NCI-H2171 (cell line): Measurements from ENCODE around the gene USP37.
A peak's percentile ranks its signal among the peaks of the same experiment; 100 is the strongest.
"Not testable (repeated sequence)": the region's sequence is repeated elsewhere in the genome, so short reads cannot be mapped to it uniquely, and the experiment has no call there.

Experiments
- DNase-seq: peaks from one replicate; lab custom pipeline; 2025; lab: John Stamatoyannopoulos, UW

The USP37 gene

GRCh38 chr2:218568190-218569037 lies at the start of gene USP37, which contains the start of gene CNOT9:
Gene USP37 (minus strand): TSS chr2:218568351. CDS start chr2:218558653, 9,698 bp downstream.
Gene CNOT9 (plus strand): TSS chr2:218568839. CDS start chr2:218568955, 116 bp downstream.
- peak; percentile 98 for DNase-seq

GRCh38 chr2:218615868-218616315 lies 47.7 kb upstream of the USP37 start:
- no peak for DNase-seq

DNA sequence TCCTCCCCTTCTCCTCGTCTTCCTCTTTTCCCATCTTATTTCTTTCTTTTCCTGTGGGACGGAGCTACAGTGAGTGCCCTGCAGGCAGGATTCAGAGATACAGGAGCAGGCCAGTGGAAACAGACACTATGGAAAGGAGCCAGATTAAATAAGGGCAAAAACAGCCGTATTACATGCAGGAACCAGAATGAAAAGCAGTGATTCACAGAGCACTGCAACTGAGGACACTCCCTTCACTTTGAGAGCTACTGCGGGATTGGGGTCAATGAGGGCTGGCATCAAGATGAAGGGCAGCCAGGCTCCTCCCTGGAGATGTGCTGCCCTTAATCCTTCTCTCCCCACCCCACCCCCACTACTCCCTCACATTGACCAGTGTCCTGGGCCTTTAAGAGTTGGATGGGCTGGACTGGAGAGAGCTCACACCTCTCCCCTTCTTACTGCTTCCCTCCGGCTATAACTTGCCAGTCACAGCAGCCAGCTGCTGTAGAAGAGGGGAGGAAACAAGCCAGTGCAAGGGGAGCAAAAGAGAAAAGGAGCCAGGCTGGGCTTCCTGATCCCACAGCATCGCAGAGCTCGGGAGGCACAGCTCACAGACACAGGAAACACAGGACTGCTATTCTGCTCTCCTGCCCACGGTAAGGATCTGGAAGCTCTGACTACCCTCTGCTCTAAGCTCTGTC lies 39.4 kb upstream of the USP37 start, which contains the start of gene PLCD4:
PLCD4 (plus strand) TSS at position 464 of the 680 bp plus-strand sequence. CDS start 7,841 bp downstream, outside the sequence.
- DNase-seq: no peak

GRCh38 chr2:218605432-218605831 lies 37.3 kb upstream of the USP37 start:
- peak; percentile 95 for DNase-seq

- DNase-seq: no peak
Observed at GRCh38 chr2:218585541-218585940, 17.4 kb upstream of the USP37 start.

DNA sequence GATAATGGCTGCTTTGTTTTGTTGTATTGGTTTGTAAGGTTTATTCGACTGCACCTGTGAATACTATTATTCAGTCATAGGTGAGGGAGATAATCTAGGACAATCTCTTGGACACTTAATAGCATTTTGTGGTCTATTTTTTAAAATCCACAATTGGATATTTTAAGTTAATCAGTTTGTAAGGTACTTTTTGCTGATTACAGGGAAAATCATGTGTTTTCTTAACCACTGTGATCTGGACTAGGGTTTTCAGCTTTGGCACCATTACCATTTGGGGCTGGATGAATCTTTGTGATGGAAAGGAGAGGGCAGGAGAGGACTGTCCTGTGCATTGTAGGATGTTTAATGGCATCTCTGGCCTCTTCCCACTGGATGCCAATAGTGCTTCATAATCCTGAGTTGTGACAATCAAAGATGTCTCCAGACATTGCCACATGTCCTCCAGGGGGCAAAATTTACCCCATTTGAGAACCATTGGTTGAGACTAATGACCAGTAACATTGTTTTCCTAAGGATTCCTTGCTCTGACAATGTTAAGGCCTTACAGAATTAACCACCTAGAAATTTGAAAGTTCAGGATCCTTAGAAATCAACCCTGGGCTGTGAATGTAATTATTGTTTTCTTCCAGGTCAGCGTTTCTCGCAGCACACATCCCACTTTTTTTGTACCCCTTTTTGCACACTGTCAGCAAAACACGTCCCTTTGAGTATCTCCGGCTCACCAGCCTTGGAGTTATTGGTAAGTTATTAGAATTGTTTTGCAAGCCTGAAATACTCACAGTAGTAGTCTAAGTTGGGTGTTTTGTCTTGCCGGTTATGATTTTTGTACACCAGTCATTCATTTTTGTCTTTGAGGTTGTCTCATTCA lies 16.1 kb upstream of the USP37 start:
- no peak for DNase-seq

DNA sequence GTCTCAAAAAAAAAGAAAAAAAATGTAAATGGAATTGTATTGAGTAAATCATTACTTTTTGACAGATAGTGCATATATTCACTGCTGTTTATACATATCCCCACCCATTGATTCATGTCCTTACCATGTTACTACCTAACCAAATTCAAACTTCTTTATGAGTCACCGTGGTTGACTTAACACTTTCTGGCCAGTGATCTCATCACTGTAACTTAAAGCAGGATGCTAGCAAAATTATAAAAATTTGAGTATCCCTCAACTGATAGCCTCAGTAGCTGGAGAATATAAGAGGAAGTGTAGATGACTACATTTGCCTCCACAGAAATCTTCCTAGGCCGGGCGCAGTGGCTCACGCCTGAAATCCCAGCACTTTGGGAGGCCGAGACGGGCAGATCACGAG lies 13.9 kb upstream of the USP37 start:
- DNase-seq: no peak

DNA sequence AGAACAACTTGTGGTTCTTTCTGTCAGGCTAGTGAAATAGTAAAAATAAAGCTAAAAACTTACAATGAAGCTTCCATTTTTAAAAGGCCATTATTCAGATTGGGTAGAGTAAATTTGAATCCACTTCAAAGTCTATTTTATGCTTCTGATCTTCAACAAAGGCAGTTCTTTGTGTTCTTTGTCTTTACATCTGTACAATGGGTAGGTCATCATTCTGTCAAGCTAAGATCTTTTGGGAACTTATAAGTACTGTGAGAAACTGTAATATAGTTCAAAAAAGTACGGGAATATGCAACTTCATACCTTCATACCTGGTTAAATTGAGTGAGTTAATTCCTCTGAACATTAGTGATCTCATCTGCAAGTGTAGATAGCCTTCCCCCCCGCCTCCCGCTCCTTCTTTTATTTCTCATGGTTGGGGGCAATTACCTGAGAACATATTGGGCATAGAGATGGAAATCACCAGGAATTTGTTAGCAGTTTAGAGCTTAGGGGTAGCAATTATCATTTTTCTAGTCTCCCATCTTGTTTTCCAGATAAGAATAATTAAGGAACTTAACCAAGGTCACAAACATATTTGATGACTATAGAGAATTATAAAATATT lies 10.2 kb upstream of the USP37 start:
- no peak for DNase-seq

GRCh38 chr2:218577482-218578220 lies 9.5 kb upstream of the USP37 start:
- DNase-seq: no peak

- DNase-seq: no peak
Observed at GRCh38 chr2:218576854-218577253, 8.7 kb upstream of the USP37 start.

GRCh38 chr2:218570850-218571249 lies 2.7 kb upstream of the USP37 start:
- no peak for DNase-seq

- no peak for DNase-seq
Observed at GRCh38 chr2:218569661-218570500, 1.7 kb upstream of the USP37 start.

GRCh38 chr2:218569038-218569431 lies 884 bp upstream of the USP37 start:
- DNase-seq: peak; percentile 25

GRCh38 chr2:218567797-218568189 lies 358 bp downstream of the USP37 start:
- no peak for DNase-seq

DNA sequence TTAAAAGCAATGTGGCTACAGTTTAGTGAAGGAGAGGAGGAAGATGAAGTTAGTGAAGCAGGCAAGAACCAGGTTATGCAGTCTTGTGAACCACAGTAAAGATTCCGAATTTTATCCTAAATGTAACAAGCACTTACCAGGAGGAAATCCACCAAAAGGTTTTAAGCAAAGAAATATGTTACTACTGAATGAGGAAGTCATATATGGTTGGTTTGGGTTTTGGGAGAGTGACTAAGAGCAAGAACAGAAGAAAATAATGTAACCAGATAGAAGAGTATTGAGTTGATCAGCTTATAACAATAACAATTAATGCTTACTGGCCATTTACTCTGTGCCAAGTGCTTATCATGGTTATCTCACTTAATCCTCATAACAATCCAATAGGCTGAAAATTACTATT lies 1.9 kb downstream of the USP37 start:
- DNase-seq: no peak

DNA sequence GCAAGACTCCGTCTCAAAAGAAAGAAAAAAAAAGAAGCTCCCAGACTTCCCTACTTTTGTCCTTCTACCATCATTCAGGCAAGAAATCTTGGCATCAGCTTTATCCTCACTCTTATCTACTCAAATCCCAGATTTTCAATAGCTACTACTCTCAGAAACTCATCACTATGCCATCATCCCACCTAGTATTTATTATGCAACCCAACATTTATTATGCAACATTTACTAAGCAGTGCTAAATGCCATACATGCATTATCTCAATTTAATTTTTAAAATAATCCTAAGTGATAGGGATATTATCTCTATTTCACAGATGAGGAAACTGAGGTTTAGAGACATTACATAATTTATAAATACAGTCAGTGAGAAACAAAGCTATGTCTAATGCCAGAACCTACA lies 4.1 kb downstream of the USP37 start:
- no peak for DNase-seq

DNA sequence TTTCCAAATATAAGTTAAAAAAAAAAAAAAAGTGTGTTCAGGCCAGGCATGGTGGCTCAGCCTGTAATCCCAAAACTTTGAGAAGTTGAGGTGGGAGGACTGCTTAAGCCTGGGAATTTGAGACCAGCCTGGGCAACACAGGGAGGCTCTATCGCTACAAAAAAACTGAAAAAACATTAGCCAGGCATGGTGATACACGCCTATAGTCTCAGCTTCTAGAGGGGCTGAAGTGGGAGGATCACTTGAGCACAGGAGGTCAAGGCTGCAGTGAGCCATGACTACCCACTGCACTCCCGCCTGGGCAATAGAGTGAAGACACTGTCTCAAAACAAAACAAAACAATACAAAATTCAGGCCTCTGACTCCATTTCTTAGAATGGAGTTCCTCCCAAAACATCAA lies 9.2 kb downstream of the USP37 start:
- DNase-seq: no peak

DNA sequence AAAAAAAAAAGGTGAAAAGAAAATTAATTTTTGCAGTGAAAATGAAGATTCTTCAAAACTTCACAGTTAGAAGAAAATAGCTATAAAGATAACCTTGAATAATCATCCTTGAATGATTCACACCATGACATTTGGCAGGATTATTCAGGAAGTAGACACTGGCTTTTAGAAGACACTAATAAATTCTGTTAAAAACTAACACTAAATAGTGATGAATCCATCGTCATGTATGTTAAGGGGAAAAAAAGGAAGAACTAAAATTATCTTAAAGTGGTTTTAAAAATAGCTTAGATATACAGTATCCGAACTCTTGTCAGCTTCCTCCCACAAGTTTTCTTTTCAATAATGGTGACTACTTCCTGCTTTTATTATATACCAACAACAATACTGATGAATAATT lies 10.2 kb downstream of the USP37 start:
- no peak for DNase-seq

- no peak for DNase-seq
Observed at GRCh38 chr2:218555527-218555926, 12.6 kb downstream of the USP37 start.

GRCh38 chr2:218554225-218554624 lies 13.9 kb downstream of the USP37 start:
- DNase-seq: not testable (repeated sequence)
